Suppressor macrophage (primary cell): ENCODE results near the gene LAMA2.

Source experiments
- DNase-seq, 4 experiments: peaks; one replicate each; pipeline ENCODE4 v3.0.0-alpha.2; 2020 to 2022

Gene LAMA2

GRCh38 chr6:129451187-129451586 lies 568.2 kb downstream of the LAMA2 start:
- no peak for DNase-seq

- no peak for DNase-seq
Measured at GRCh38 chr6:129453073-129453472, 570.1 kb downstream of the LAMA2 start.

GRCh38 chr6:129454488-129454887 lies 571.5 kb downstream of the LAMA2 start:
- DNase-seq = peak; percentile 2 to 74 (median 38)

GRCh38 chr6:129455126-129455769 lies 572.3 kb downstream of the LAMA2 start:
- DNase-seq = peak; percentile 7 to 65 (median 38)

GRCh38 chr6:129460221-129460620 lies 577.3 kb downstream of the LAMA2 start:
- DNase-seq = no peak

GRCh38 chr6:129469070-129469662 lies 586.2 kb downstream of the LAMA2 start:
- DNase-seq = peak in 1 of 4 experiments; percentile 8

GRCh38 chr6:129472239-129472638 lies 589.3 kb downstream of the LAMA2 start:
- DNase-seq = no peak

GRCh38 chr6:129473546-129473945 lies 590.6 kb downstream of the LAMA2 start:
- no peak for DNase-seq

- no peak for DNase-seq
Measured at GRCh38 chr6:129475477-129476247, 592.7 kb downstream of the LAMA2 start.

GRCh38 chr6:129476248-129476564 lies 593.3 kb downstream of the LAMA2 start:
- DNase-seq = no peak

GRCh38 chr6:129476810-129477209 lies 593.9 kb downstream of the LAMA2 start:
- no peak for DNase-seq

GRCh38 chr6:129478379-129478778 lies 595.4 kb downstream of the LAMA2 start:
- DNase-seq = no peak

- no peak for DNase-seq
Measured at GRCh38 chr6:129481706-129482105, 598.8 kb downstream of the LAMA2 start.

GRCh38 chr6:129485746-129486145 lies 602.8 kb downstream of the LAMA2 start:
- no peak for DNase-seq

- DNase-seq = no peak
Measured at GRCh38 chr6:129486327-129486726, 603.4 kb downstream of the LAMA2 start.

GRCh38 chr6:129488313-129488712 lies 605.4 kb downstream of the LAMA2 start:
- DNase-seq = no peak

GRCh38 chr6:129489215-129489765 lies 606.4 kb downstream of the LAMA2 start:
- no peak for DNase-seq

- peak; percentile 81 to 94 (median 88) for DNase-seq
Measured at GRCh38 chr6:129490521-129491255, 607.8 kb downstream of the LAMA2 start.

- peak in 2 of 4 experiments; percentile 4 to 10 for DNase-seq
Measured at GRCh38 chr6:129491436-129491835, 608.5 kb downstream of the LAMA2 start.

GRCh38 chr6:129492260-129492659 lies 609.3 kb downstream of the LAMA2 start:
- no peak for DNase-seq

- DNase-seq = no peak
Measured at GRCh38 chr6:129493354-129493902, 610.5 kb downstream of the LAMA2 start.

- DNase-seq = no peak
Measured at GRCh38 chr6:129494099-129494498, 611.2 kb downstream of the LAMA2 start.

GRCh38 chr6:129494586-129494985 lies 611.6 kb downstream of the LAMA2 start:
- no peak for DNase-seq
